Mesendoderm (in vitro differentiated cells): ENCODE data around the gene TRAPPC2L.
A peak's percentile ranks its signal among the peaks of the same experiment; 100 is the strongest.

Experiments
- DNase-seq: peaks from one replicate; pipeline ENCODE4 v3.0.0; 2013
- H2AK5ac ChIP-seq: 2 replicates; pipeline ENCODE4 v1.6.1; 2013; ENCODE audit warnings: low read length, inconsistent platforms
- H2BK120ac ChIP-seq: 2 replicates; pipeline ENCODE4 v1.6.1; 2013; ENCODE audit warnings: low read depth, mild to moderate bottlenecking, low read length, moderate library complexity, mixed read lengths
- H2BK15ac ChIP-seq: replicated peaks from 2 replicates; pipeline ENCODE4 v1.6.1; 2013; ENCODE audit warnings: low read depth, mild to moderate bottlenecking, moderate library complexity
- H2BK5ac ChIP-seq: 2 replicates; pipeline ENCODE4 v1.6.1; 2013; ENCODE audit warnings: low read length, inconsistent platforms
- H3K18ac ChIP-seq: 2 replicates; pipeline ENCODE4 v1.6.1; 2013; ENCODE audit warnings: mild to moderate bottlenecking, low read length, mixed read lengths
- H3K23ac ChIP-seq: one replicate; pipeline ENCODE4 v1.6.1; 2013; ENCODE audit warnings: low read length
- H3K27ac ChIP-seq: 2 replicates; pipeline ENCODE4 v1.5.1; 2013; ENCODE audit warnings: low read depth, mild to moderate bottlenecking, inconsistent platforms, low read length, moderate library complexity
- H3K27me3 ChIP-seq: 2 replicates; pipeline ENCODE4 v1.6.1; 2013; ENCODE audit warnings: low read length, control low read depth, mild to moderate bottlenecking, inconsistent platforms; ENCODE audit not compliant: insufficient read depth, poor library complexity
- H3K36me3 ChIP-seq: 2 replicates; pipeline ENCODE4 v1.6.1; 2013; ENCODE audit warnings: low read length, inconsistent platforms; ENCODE audit not compliant: control insufficient read depth, insufficient read depth
- H3K4ac ChIP-seq: one replicate; pipeline ENCODE4 v1.6.1; 2013; ENCODE audit warnings: low read depth, mild to moderate bottlenecking, low read length, moderate library complexity
- H3K4me1 ChIP-seq: 2 replicates; pipeline ENCODE4 v1.6.1; 2013; ENCODE audit warnings: low read depth, low read length, inconsistent platforms; ENCODE audit not compliant: control insufficient read depth
- H3K4me2 ChIP-seq: 2 replicates; pipeline ENCODE4 v1.6.1; 2013; ENCODE audit warnings: low read length
- H3K4me3 ChIP-seq: 2 replicates; pipeline ENCODE4 v1.5.1; 2013; ENCODE audit warnings: mild to moderate bottlenecking, low read length
- H3K56ac ChIP-seq: one replicate; pipeline ENCODE4 v1.6.1; 2013; ENCODE audit warnings: low read length
- H3K79me1 ChIP-seq: 2 replicates; pipeline ENCODE4 v1.6.1; 2013; ENCODE audit warnings: low read length, inconsistent platforms
- H3K79me2 ChIP-seq: 2 replicates; pipeline ENCODE4 v1.6.1; 2013; ENCODE audit warnings: mild to moderate bottlenecking, low read length; ENCODE audit not compliant: control insufficient read depth, insufficient read depth
- H3K9ac ChIP-seq: 2 replicates; pipeline ENCODE4 v1.6.1; 2013; ENCODE audit warnings: low read length, inconsistent platforms
- H4K5ac ChIP-seq: one replicate; pipeline ENCODE4 v1.6.1; 2013; ENCODE audit warnings: low read length
- H4K8ac ChIP-seq: one replicate; pipeline ENCODE4 v1.6.1; 2013; ENCODE audit warnings: low read depth, mild to moderate bottlenecking, control low read depth, low read length, moderate library complexity
- WGBS: extraction: QIAGEN DNeasy Blood & Tissue Kit; methylation state at CpG from one replicate; pipeline ENCODE4 v1.1.7; 2013; ENCODE audit warnings: low lambda C conversion rate, missing lambda C conversion rate; ENCODE audit not compliant: insufficient coverage; ENCODE audit errors: extremely low coverage; 5-methylcytosine and 5-hydroxymethylcytosine counted together

TRAPPC2L gene

DNA sequence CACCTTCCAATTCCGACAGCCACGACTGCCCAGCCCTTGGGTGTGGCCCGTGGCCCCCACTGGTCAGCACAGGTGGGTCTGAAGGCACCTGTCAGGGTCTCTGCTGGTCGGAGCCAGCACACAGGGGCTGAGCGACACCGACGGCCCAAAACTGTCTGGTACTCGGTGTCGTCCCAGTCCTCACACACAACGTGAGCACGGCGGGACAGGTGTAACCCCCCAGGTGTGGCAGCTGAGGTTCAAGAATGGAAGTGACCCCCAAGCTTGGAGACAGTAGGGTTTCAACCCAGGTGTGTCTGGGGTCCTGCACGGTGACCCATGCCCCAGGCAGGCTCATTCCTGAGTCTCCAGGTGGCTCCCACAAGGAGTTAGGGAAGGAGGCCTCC lies 1.2 kb upstream of the TRAPPC2L start:
- H3K27me3 ChIP-seq = no peaks in the 10 kb centered on the region
- no peak overlapping the region for H3K56ac ChIP-seq
- no peak overlapping the region for H2BK15ac ChIP-seq
- H3K4me2 ChIP-seq = peak overlapping the region; percentile 76
- H3K23ac ChIP-seq = no peak overlapping the region
- no peak overlapping the region for H3K4me3 ChIP-seq
- no peak overlapping the region for H4K8ac ChIP-seq
- H3K9ac ChIP-seq = no peak overlapping the region
- H3K27ac ChIP-seq = no peak overlapping the region
- no peak overlapping the region for H4K5ac ChIP-seq
- no peak for DNase-seq
- no peaks in the 10 kb centered on the region for H3K36me3 ChIP-seq
- WGBS = no CpG with 5 or more reads among the region's 13 CpGs
- no peak overlapping the region for H3K18ac ChIP-seq
- H3K4ac ChIP-seq = no peak overlapping the region
- H2BK5ac ChIP-seq = no peak overlapping the region
- no peaks in the 10 kb centered on the region for H3K79me2 ChIP-seq
- peaks cover 9% of the 10 kb centered on the region for H3K79me1 ChIP-seq
- no peak overlapping the region for H2BK120ac ChIP-seq
- no peak overlapping the region for H2AK5ac ChIP-seq
- peaks cover 2% of the 10 kb centered on the region for H3K4me1 ChIP-seq

DNA sequence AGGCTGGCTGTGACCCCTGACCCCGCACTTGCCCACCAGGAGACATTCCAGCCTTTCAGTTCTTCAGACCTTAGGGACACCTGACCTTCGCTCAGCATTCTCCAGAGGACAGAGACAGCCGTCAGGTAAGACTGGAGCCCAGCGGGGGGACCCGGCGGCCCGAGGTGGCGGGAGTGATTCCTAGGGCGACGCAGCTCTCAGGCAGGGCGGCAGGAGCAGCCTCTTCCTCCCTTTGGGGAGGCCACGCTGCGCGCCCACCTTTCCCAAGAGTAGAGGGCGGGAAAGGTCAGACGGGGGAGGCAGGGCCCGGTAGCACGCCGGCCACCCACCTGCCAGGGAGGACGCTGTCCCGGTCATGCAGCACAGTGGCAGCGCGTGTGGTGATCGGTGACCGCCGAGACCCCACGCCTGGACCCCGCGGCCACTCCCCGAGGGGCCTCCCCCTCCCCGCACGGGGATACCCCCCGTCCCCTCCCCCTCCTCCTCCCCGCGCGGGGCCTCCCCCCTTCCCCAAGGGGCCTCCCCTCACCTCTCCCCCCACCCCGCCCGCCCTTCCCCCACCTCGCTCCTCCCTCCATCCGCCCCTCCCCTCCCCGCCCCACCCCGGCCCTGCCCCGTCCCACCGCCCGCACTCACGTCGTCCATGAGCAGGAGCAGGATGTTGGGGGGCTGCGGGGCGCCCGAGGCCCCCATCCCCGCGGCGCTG lies 652 bp upstream of the TRAPPC2L start:
- no peak overlapping the region for H3K18ac ChIP-seq
- H3K9ac ChIP-seq = peak overlapping the region; percentile 75
- peaks cover 2% of the 10 kb centered on the region for H3K4me1 ChIP-seq
- peak overlapping the region; percentile 40 for H3K4me3 ChIP-seq
- no peak overlapping the region for H2AK5ac ChIP-seq
- no peaks in the 10 kb centered on the region for H3K79me2 ChIP-seq
- WGBS = no CpG with 5 or more reads among the region's 53 CpGs
- no peak overlapping the region for H2BK5ac ChIP-seq
- no peak overlapping the region for H2BK15ac ChIP-seq
- no peak overlapping the region for H4K5ac ChIP-seq
- no peak overlapping the region for H2BK120ac ChIP-seq
- no peak overlapping the region for H4K8ac ChIP-seq
- no peak overlapping the region for H3K27ac ChIP-seq
- no peak overlapping the region for H3K4ac ChIP-seq
- no peaks in the 10 kb centered on the region for H3K27me3 ChIP-seq
- peak overlapping the region; percentile 85 for H3K23ac ChIP-seq
- H3K56ac ChIP-seq = peak overlapping the region; percentile 89
- peaks cover 9% of the 10 kb centered on the region for H3K79me1 ChIP-seq
- peak overlapping the region; percentile 76 for H3K4me2 ChIP-seq
- peak; percentile 29 for DNase-seq
- no peaks in the 10 kb centered on the region for H3K36me3 ChIP-seq

DNA sequence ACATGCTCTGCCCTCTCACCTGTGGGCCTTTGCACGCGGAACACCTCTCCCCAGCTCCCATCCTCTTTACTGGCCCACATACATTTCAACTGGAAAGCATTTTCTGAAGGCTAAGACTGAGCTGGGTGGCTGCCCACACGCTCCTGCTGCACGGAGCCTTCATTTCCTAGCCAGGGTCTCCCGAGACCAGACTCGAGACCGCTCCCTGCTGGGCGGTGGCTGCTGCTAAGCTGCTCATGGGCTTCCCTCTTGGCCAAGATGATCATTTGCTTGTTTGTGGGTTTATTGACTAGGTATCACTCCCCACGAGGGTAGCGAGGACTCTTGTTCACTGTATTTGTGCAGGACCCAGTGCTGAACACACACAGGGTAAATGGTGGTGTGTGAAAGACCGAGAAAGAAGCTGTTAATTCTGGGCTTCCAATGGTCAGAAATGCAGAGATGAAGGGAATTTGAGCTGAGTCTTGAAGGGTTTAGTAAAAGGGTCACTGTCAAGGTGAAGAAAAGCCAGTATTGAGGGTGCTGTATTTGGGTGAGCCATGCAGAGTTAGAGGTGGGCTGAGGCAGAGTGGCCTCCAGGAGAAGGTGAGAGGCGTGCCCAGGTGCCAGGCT lies 907 bp downstream of the TRAPPC2L start:
- DNase-seq = peak; percentile 83
- no CpG with 5 or more reads among the region's 12 CpGs for WGBS

DNA sequence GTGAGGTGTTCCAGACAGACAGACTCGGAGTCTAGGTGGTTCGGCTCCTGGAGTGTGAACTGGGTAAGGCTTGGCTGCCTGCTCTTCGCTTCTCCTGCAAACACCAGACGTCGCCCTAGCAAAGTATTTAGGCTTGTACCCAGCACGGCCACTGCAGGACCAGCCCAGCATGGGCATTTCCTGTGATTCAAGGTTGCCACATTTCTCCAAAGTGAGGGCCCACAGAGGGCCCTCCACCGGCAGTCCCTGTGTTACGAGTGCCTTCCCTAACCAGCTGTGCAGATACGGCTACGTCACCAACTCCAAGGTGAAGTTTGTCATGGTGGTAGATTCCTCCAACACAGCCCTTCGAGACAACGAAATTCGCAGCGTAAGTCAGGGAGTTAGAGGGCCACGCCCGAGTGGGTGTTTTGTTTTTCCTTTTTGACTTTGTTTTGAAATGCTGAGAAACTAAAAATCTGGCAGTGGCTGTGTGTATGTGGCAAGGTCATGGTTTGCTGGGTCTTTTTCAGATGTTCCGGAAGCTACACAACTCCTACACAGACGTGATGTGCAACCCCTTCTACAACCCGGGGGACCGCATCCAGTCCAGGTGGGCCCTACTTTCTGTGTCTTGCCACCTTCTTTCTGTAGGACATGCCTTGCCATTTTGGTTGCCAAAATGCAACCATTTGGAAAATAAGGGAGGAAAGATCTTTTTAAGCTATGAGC lies 2.6 kb downstream of the TRAPPC2L start:
- Histone ChIP-seq H3K18ac (no peak overlapping the region), H3K56ac (no peak overlapping the region), H3K79me1 (peaks cover 9% of the 10 kb centered on the region), H3K9ac (no peak overlapping the region), H3K23ac (no peak overlapping the region), H3K36me3 (no peaks in the 10 kb centered on the region), H3K4me3 (no peak overlapping the region), H3K27ac (no peak overlapping the region), H2BK5ac (no peak overlapping the region), H2AK5ac (no peak overlapping the region), H2BK120ac (no peak overlapping the region), H3K4me1 (peaks cover 2% of the 10 kb centered on the region), H3K4me2 (no peak overlapping the region), H3K27me3 (no peaks in the 10 kb centered on the region), H4K8ac (no peak overlapping the region), H4K5ac (no peak overlapping the region), H2BK15ac (no peak overlapping the region), H3K79me2 (no peaks in the 10 kb centered on the region), H3K4ac (no peak overlapping the region)
- no peak for DNase-seq
- no CpG with 5 or more reads among the region's 20 CpGs for WGBS

More for the DNA sequence above, 907 bp downstream of the TRAPPC2L start:
- H3K27me3 ChIP-seq = no peaks in the 10 kb centered on the region
- no peak overlapping the region for H3K4ac ChIP-seq
- no peaks in the 10 kb centered on the region for H3K79me2 ChIP-seq
- no peak overlapping the region for H2BK5ac ChIP-seq
- H3K9ac ChIP-seq = peak overlapping the region; percentile 89
- no peak overlapping the region for H3K23ac ChIP-seq
- no peak overlapping the region for H2AK5ac ChIP-seq
- no peak overlapping the region for H2BK120ac ChIP-seq
- peak overlapping the region; percentile 94 for H3K4me3 ChIP-seq
- H4K5ac ChIP-seq = no peak overlapping the region
- peaks cover 9% of the 10 kb centered on the region for H3K79me1 ChIP-seq
- H3K56ac ChIP-seq = peak overlapping the region; percentile 96
- no peak overlapping the region for H4K8ac ChIP-seq
- no peaks in the 10 kb centered on the region for H3K36me3 ChIP-seq
- no peak overlapping the region for H3K27ac ChIP-seq
- peaks cover 2% of the 10 kb centered on the region for H3K4me1 ChIP-seq
- peak overlapping the region; percentile 85 for H3K4me2 ChIP-seq
- H2BK15ac ChIP-seq = no peak overlapping the region
- H3K18ac ChIP-seq = no peak overlapping the region

DNA sequence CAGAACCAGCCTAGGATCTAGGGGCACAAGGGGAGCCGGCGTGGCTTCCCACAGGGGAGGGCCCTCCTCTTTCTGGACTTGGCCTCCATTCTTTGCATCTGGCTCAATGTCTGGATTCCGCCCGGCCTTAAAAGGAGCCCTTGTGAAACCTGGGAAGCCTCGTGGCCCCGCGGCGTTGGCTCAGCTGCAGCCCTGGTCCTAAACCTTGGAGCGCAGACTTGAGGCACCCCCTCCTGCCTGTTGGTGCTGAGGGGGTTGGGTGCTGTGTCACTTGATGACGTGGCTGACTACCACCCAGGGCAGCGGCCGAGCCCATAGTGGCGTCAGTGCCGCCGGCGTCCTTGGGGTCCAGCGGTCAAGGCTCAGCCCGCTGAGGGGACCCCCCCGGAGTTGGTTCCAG lies 4.4 kb downstream of the TRAPPC2L start:
- Histone ChIP-seq H3K4me1 (peaks cover 2% of the 10 kb centered on the region), H2BK5ac (no peak overlapping the region), H3K23ac (no peak overlapping the region), H3K79me1 (peaks cover 6% of the 10 kb centered on the region), H2BK15ac (no peak overlapping the region), H2BK120ac (no peak overlapping the region), H3K27ac (no peak overlapping the region), H3K4ac (no peak overlapping the region), H2AK5ac (no peak overlapping the region), H3K79me2 (no peaks in the 10 kb centered on the region), H3K27me3 (no peaks in the 10 kb centered on the region), H3K9ac (no peak overlapping the region), H3K4me3 (no peak overlapping the region), H3K36me3 (no peaks in the 10 kb centered on the region), H3K56ac (no peak overlapping the region), H4K5ac (no peak overlapping the region), H3K4me2 (no peak overlapping the region), H3K18ac (no peak overlapping the region), H4K8ac (no peak overlapping the region)
- WGBS = no CpG with 5 or more reads among the region's 19 CpGs
- no peak for DNase-seq
